ENCODE data around the gene KCP.
A peak's percentile ranks its signal among the peaks of the same experiment; 100 is the strongest.

Gene KCP

GRCh38 chr7:128876127-128876526, 34.4 kb downstream of the KCP start:
- Mint-ChIP-seq H3K36me3 (ENCODE audit: low read depth) (no peaks in the 10 kb centered on the region), H3K9me3 (no peaks in the 10 kb centered on the region), H3K4me1 (peaks cover 34% of the 10 kb centered on the region), H3K4me3 (no peak overlapping the region), H3K27ac (peak overlapping the region; percentile 40), H3K27me3 (ENCODE audit: low read depth, poor library complexity) (peaks cover 3% of the 10 kb centered on the region)
- no peak for TF ChIP-seq CTCF (IDR thresholded peaks at IDR 0.05)
- no peak for DNase-seq

- H3K4me3 Mint-ChIP-seq = no peak overlapping the region
- H3K4me1 Mint-ChIP-seq = peaks cover 39% of the 10 kb centered on the region
Measured at GRCh38 chr7:128875523-128875948, 35.0 kb downstream of the KCP start.

GRCh38 chr7:128874140-128875031, 36.1 kb downstream of the KCP start:
- Mint-ChIP-seq H3K9me3 (no peaks in the 10 kb centered on the region), H3K4me3 (no peak overlapping the region), H3K4me1 (peaks cover 45% of the 10 kb centered on the region), H3K27me3 (ENCODE audit: low read depth, poor library complexity) (peaks cover 3% of the 10 kb centered on the region), H3K27ac (no peak overlapping the region), H3K36me3 (ENCODE audit: low read depth) (no peaks in the 10 kb centered on the region)
- no peak for DNase-seq
- no peak for TF ChIP-seq CTCF (IDR thresholded peaks at IDR 0.05)

More at GRCh38 chr7:128875523-128875948, 35.0 kb downstream of the KCP start:
- peak overlapping the region; percentile 40 for H3K27ac Mint-ChIP-seq
- H3K9me3 Mint-ChIP-seq = no peaks in the 10 kb centered on the region
- TF ChIP-seq CTCF (IDR thresholded peaks at IDR 0.05) = no peak
- DNase-seq = no peak
- peaks cover 3% of the 10 kb centered on the region for H3K27me3 Mint-ChIP-seq (ENCODE audit: low read depth, poor library complexity)
- H3K36me3 Mint-ChIP-seq (ENCODE audit: low read depth) = no peaks in the 10 kb centered on the region

GRCh38 chr7:128873234-128873633, 37.3 kb downstream of the KCP start:
- peaks cover 10% of the 10 kb centered on the region for H3K27me3 Mint-ChIP-seq (ENCODE audit: low read depth, poor library complexity)
- H3K9me3 Mint-ChIP-seq = no peaks in the 10 kb centered on the region
- peaks cover 52% of the 10 kb centered on the region for H3K4me1 Mint-ChIP-seq
- H3K27ac Mint-ChIP-seq = peak overlapping the region; percentile 32
- no peaks in the 10 kb centered on the region for H3K36me3 Mint-ChIP-seq (ENCODE audit: low read depth)
- H3K4me3 Mint-ChIP-seq = no peak overlapping the region
- no peak for DNase-seq
- no peak for TF ChIP-seq CTCF (IDR thresholded peaks at IDR 0.05)

GRCh38 chr7:128872394-128872824, 38.1 kb downstream of the KCP start:
- no peak overlapping the region for H3K4me3 Mint-ChIP-seq
- no peaks in the 10 kb centered on the region for H3K36me3 Mint-ChIP-seq (ENCODE audit: low read depth)
- H3K4me1 Mint-ChIP-seq = peaks cover 60% of the 10 kb centered on the region
- no peak for TF ChIP-seq CTCF (IDR thresholded peaks at IDR 0.05)
- H3K27me3 Mint-ChIP-seq (ENCODE audit: low read depth, poor library complexity) = peaks cover 14% of the 10 kb centered on the region
- no peaks in the 10 kb centered on the region for H3K9me3 Mint-ChIP-seq
- no peak for DNase-seq
- no peak overlapping the region for H3K27ac Mint-ChIP-seq

GRCh38 chr7:128871050-128871449, 39.5 kb downstream of the KCP start:
- H3K36me3 Mint-ChIP-seq (ENCODE audit: low read depth) = no peaks in the 10 kb centered on the region
- no peaks in the 10 kb centered on the region for H3K9me3 Mint-ChIP-seq
- TF ChIP-seq CTCF (IDR thresholded peaks at IDR 0.05) = no peak
- peaks cover 70% of the 10 kb centered on the region for H3K4me1 Mint-ChIP-seq
- H3K4me3 Mint-ChIP-seq = peak overlapping the region; percentile 52
- H3K27me3 Mint-ChIP-seq (ENCODE audit: low read depth, poor library complexity) = peaks cover 20% of the 10 kb centered on the region
- no peak overlapping the region for H3K27ac Mint-ChIP-seq
- no peak for DNase-seq
